Pancreas (tissue), 10 donors: ENCODE results near the gene EML6. TPM values are rescaled to one million over a fixed set of nuclear protein-coding genes. Genes with fewer than 3 reads are reported as not detected.
A peak's percentile ranks its signal among the peaks of the same experiment; 100 is the strongest.
"Not testable (repeated sequence)": the region's sequence is repeated elsewhere in the genome, so short reads cannot be mapped to it uniquely, and the experiment has no call there.

ENCODE experiments used
- ATAC-seq, 4 donors: fragments of 200-7000 bp; cut with Tn5 transposase; one replicate each; pipeline versions ENCODE4 v1.8.0 to v1.9.1; 2020; ENCODE audit warnings: mild to moderate bottlenecking in 4 of 4, moderate library complexity in 4 of 4
- DNase-seq, 6 donors: peaks; one replicate each; pipeline ENCODE4 v3.0.0-alpha.2; 2020
- FAIRE-seq: peaks from 2 replicates; lab custom pipeline; 2012; peaks lifted over from hg19 to GRCh38; lab: Jason Lieb, UNC
- H3K27ac ChIP-seq, 4 donors: fragments of 200-600 bp; sonication (generic); 1 replicate in 3 of 4; 2 replicates in 1 of 4; pipeline versions ENCODE4 v1.5.0 to v1.8.0; 2020
- H3K27me3 ChIP-seq, 4 donors: fragments of 200-600 bp; one replicate each; pipeline ENCODE4 v1.8.0; 2021
- H3K36me3 ChIP-seq, 3 donors: fragments of 200-600 bp; sonication (generic) in 1 of 3; one replicate each; pipeline versions ENCODE4 v1.5.0 to v1.8.0; 2020 to 2021
- H3K4me1 ChIP-seq, 3 donors: fragments of 200-600 bp; one replicate each; pipeline ENCODE4 v1.8.0; 2021
- H3K4me3 ChIP-seq, 4 donors: fragments of 200-600 bp; sonication (generic) in 2 of 4; one replicate each; pipeline versions ENCODE4 v1.5.0 to v1.8.0; 2020 to 2021
- H3K9me3 ChIP-seq, 4 donors: fragments of 200-600 bp; one replicate each; pipeline ENCODE4 v1.8.0; 2021
- CTCF ChIP-seq, 4 donors: fragments of 200-600 bp; sonication (generic) in 3 of 4; IDR thresholded peaks; one replicate each; pipeline versions ENCODE4 v1.5.0 to v1.8.0; 2021; ENCODE audit warnings: antibody characterized with exemption in 4 of 4
- WGBS, 2 donors: extraction: QIAGEN DNeasy Blood & Tissue Kit; methylation state at CpG; one replicate each; pipeline ENCODE4 v1.1.7; 2013; 5-methylcytosine and 5-hydroxymethylcytosine counted together
- intact Hi-C, 3 donors: fragments of 100-400 bp; cut with DNase I; formaldehyde crosslinking; loops; one replicate each; pipeline versions ENCODE4 v1.11.1 to v1.14.2; 2022
- polyA plus RNA-seq, 2 donors: library from polyadenylated mRNA; stranded (reverse); fragments of 200-250 nt; gene quantifications; one replicate each; pipeline ENCODE4 v1.2.3, GENCODE V29; 2013
- total RNA-seq, 6 donors: library from RNA; stranded (reverse); fragmentation: NEBNext Ultra II Directional in 4 of 6; extraction: Animal tissue kit (Norgen Biotek cat#: 25700) in 4 of 6; gene quantifications; one replicate each; pipeline versions ENCODE4 v1.2.1 to v1.2.4, GENCODE V29; 2021 to 2023
- donor health status: healthy with polysubstance abuse.
- donor health status: DM: no; HTN: no; CAD: no; lungs with moderate emphysema.
- donor health status: DM: no; HTN: no; CAD: no.
- donor health status: control.
- donor health status: control.
- donor health status: Bipolar disorder and iron deficiency.
- donor health status: DM: yes; HTN: yes; CAD: no.
- donor health status: DM: no; HTN: no; CAD: no.
- donor health status: DM: no; HTN: no; CAD: no.
- donor health status: DM: yes; HTN: yes; CAD: no.

The EML6 gene
- total and polyA plus RNA-seq, 8 donors: 1.2 to 4.9 (median 2.2) TPM

- intact Hi-C loops: no loop called here
- no peak for TF ChIP-seq CTCF (IDR thresholded peaks at IDR 0.05)
- H3K27me3 ChIP-seq: no peaks in the 10 kb centered on the region
- 35 to 40% methylated on average over 2 of the region's 2 CpGs for WGBS, 2 donors
- H3K27ac ChIP-seq: peak overlapping the region; percentile 19 to 71 (median 52)
- no peak for DNase-seq
- no peak for FAIRE-seq
- ATAC-seq: peak; percentile 25 to 58 (median 50)
- H3K4me3 ChIP-seq: peak overlapping the region in 1 of 4 donors; percentile 2
- no peaks in the 10 kb centered on the region for H3K9me3 ChIP-seq
- peaks cover 41 to 66% (median 50%) of the 10 kb centered on the region in 3 donors for H3K4me1 ChIP-seq
- no peaks in the 10 kb centered on the region for H3K36me3 ChIP-seq
Observed at GRCh38 chr2:54981385-54981784, 257.9 kb downstream of the EML6 start.

- Histone ChIP-seq H3K4me3 (no peak overlapping the region), H3K27me3 (no peaks in the 10 kb centered on the region), H3K36me3 (no peaks in the 10 kb centered on the region), H3K27ac (no peak overlapping the region), H3K4me1 (peaks cover 42 to 70% (median 46%) of the 10 kb centered on the region in 3 donors), H3K9me3 (no peaks in the 10 kb centered on the region)
- 30 to 33% methylated on average over 3 of the region's 3 CpGs for WGBS, 2 donors
- intact Hi-C loops: no loop called here
- no peak for TF ChIP-seq CTCF (IDR thresholded peaks at IDR 0.05)
- FAIRE-seq: no peak
- no peak for ATAC-seq
- DNase-seq: no peak
Observed at GRCh38 chr2:54983345-54984220, 260.1 kb downstream of the EML6 start.

GRCh38 chr2:54984476-54984875 lies 261.0 kb downstream of the EML6 start:
- FAIRE-seq: no peak
- no peak for ATAC-seq
- TF ChIP-seq CTCF (IDR thresholded peaks at IDR 0.05): no peak
- Histone ChIP-seq H3K9me3 (no peaks in the 10 kb centered on the region), H3K4me1 (peaks cover 37 to 61% (median 38%) of the 10 kb centered on the region in 3 donors), H3K27ac (no peak overlapping the region), H3K36me3 (no peaks in the 10 kb centered on the region), H3K4me3 (no peak overlapping the region), H3K27me3 (no peaks in the 10 kb centered on the region)
- intact Hi-C loops: no loop called here
- no peak for DNase-seq

- intact Hi-C loops: no loop called here
- no peaks in the 10 kb centered on the region for H3K9me3 ChIP-seq
- no peak overlapping the region for H3K4me3 ChIP-seq
- H3K4me1 ChIP-seq: peaks cover 20 to 48% (median 30%) of the 10 kb centered on the region in 3 donors
- no peak overlapping the region for H3K27ac ChIP-seq
- TF ChIP-seq CTCF (IDR thresholded peaks at IDR 0.05): no peak
- H3K27me3 ChIP-seq: no peaks in the 10 kb centered on the region
- ATAC-seq (peak; percentile 59 to 83 (median 76)), DNase-seq (peak in 1 of 6 donors; percentile 35), FAIRE-seq (no peak)
- 29 to 30% methylated on average over 3 of the region's 3 CpGs for WGBS, 2 donors
- no peaks in the 10 kb centered on the region for H3K36me3 ChIP-seq
Observed at GRCh38 chr2:54986264-54986663, 262.8 kb downstream of the EML6 start.

- no peaks in the 10 kb centered on the region for H3K36me3 ChIP-seq
- peaks cover 11 to 41% (median 30%) of the 10 kb centered on the region in 3 donors for H3K4me1 ChIP-seq
- no peak overlapping the region for H3K27ac ChIP-seq
- intact Hi-C loops: no loop called here
- 62 to 67% methylated on average over 3 of the region's 3 CpGs for WGBS, 2 donors
- FAIRE-seq: no peak
- no peak for TF ChIP-seq CTCF (IDR thresholded peaks at IDR 0.05)
- H3K9me3 ChIP-seq: no peaks in the 10 kb centered on the region
- H3K4me3 ChIP-seq: no peak overlapping the region
- DNase-seq: no peak
- no peaks in the 10 kb centered on the region for H3K27me3 ChIP-seq
- no peak for ATAC-seq
Observed at GRCh38 chr2:54988612-54989011, 265.1 kb downstream of the EML6 start.

- H3K36me3 ChIP-seq, H3K4me3 ChIP-seq, H3K27me3 ChIP-seq, DNase-seq, ATAC-seq, intact Hi-C loops, FAIRE-seq, H3K27ac ChIP-seq, H3K9me3 ChIP-seq: not testable (repeated sequence)
- 96 to 97% methylated on average over 19 of the region's 19 CpGs for WGBS, 2 donors
- H3K4me1 ChIP-seq: peaks cover 17 to 33% (median 30%) of the 10 kb centered on the region in 3 donors
Observed at GRCh38 chr2:54990694-54991093, 267.2 kb downstream of the EML6 start.
